ENCODE measurements around the gene NFIB. TPM values are rescaled to one million over a fixed set of nuclear protein-coding genes. Genes with fewer than 3 reads are reported as not detected.
A peak's percentile ranks its signal among the peaks of the same experiment; 100 is the strongest.

Gene NFIB
- total and polyA plus RNA-seq, 2 donors (not counting 1 experiment from before 2014, with no cell fraction given) = 29.3 to 36.3 TPM

GRCh38 chr9:14103115-14103514, 210.8 kb downstream of the NFIB start:
- Histone ChIP-seq H3K4me1 (ENCODE audit: control insufficient read depth, extremely low read depth, insufficient read depth, low read length) (peaks cover 8% of the 10 kb centered on the region), H3K27ac (ENCODE audit: insufficient read depth, low read length) (no peak overlapping the region), H3K9me3 (ENCODE audit: control insufficient read depth, insufficient read depth, low read depth, low read length) (no peaks in the 10 kb centered on the region), H3K27me3 (ENCODE audit: control insufficient read depth, insufficient read depth, low read length) (no peaks in the 10 kb centered on the region), H2AFZ (ENCODE audit: low read length) (no peak overlapping the region), H3K9ac (ENCODE audit: insufficient read depth, low read length) (no peak overlapping the region), H3K36me3 (ENCODE audit: control insufficient read depth, insufficient read depth, low read length) (no peaks in the 10 kb centered on the region), H3K79me2 (ENCODE audit: control insufficient read depth, insufficient read depth, low read length) (no peaks in the 10 kb centered on the region), H3K4me3 (replicated peaks in 1 of 4; ENCODE audit: control extremely low read depth in 1 of 4, insufficient read depth in 1 of 4, low read depth in 3 of 4, low read length in 4 of 4) (peak overlapping the region in 1 of 4 experiments; percentile 15), H4K20me1 (ENCODE audit: control insufficient read depth, extremely low read depth, insufficient read depth, low read length) (no peaks in the 10 kb centered on the region), H3K4me2 (ENCODE audit: extremely low read depth, insufficient read depth, low read length) (peak overlapping the region; percentile 67)
- TF ChIP-seq EZH2 (IDR thresholded peaks at IDR 0.05; ENCODE audit: low read length, missing control alignments) (no peak), CTCF (conservative IDR thresholded peaks at IDR 0.05 in 1 of 2, IDR thresholded peaks at IDR 0.05 in 1 of 2; ENCODE audit: low read depth in 1 of 2, low read length in 2 of 2) (no peak)
- DNase-seq (ENCODE audit: low read depth in 2 of 2) = peak; percentile 38 to 48

GRCh38 chr9:14099737-14100136, 214.2 kb downstream of the NFIB start:
- Histone ChIP-seq H2AFZ (ENCODE audit: low read length) (no peak overlapping the region), H3K27ac (ENCODE audit: insufficient read depth, low read length) (no peak overlapping the region), H3K9ac (ENCODE audit: insufficient read depth, low read length) (no peak overlapping the region), H3K4me1 (ENCODE audit: control insufficient read depth, extremely low read depth, insufficient read depth, low read length) (peaks cover 18% of the 10 kb centered on the region), H3K4me3 (replicated peaks in 1 of 4; ENCODE audit: control extremely low read depth in 1 of 4, insufficient read depth in 1 of 4, low read depth in 3 of 4, low read length in 4 of 4) (no peak overlapping the region), H3K4me2 (ENCODE audit: extremely low read depth, insufficient read depth, low read length) (no peak overlapping the region), H3K27me3 (ENCODE audit: control insufficient read depth, insufficient read depth, low read length) (no peaks in the 10 kb centered on the region), H3K36me3 (ENCODE audit: control insufficient read depth, insufficient read depth, low read length) (no peaks in the 10 kb centered on the region), H3K9me3 (ENCODE audit: control insufficient read depth, insufficient read depth, low read depth, low read length) (no peaks in the 10 kb centered on the region), H4K20me1 (ENCODE audit: control insufficient read depth, extremely low read depth, insufficient read depth, low read length) (no peaks in the 10 kb centered on the region), H3K79me2 (ENCODE audit: control insufficient read depth, insufficient read depth, low read length) (no peaks in the 10 kb centered on the region)
- TF ChIP-seq EZH2 (IDR thresholded peaks at IDR 0.05; ENCODE audit: low read length, missing control alignments) = no peak
- TF ChIP-seq CTCF (conservative IDR thresholded peaks at IDR 0.05 in 1 of 2, IDR thresholded peaks at IDR 0.05 in 1 of 2; ENCODE audit: low read depth in 1 of 2, low read length in 2 of 2) = no peak
- no peak for DNase-seq (ENCODE audit: low read depth in 2 of 2)

- peak in 1 of 2 donors; percentile 3 for DNase-seq (ENCODE audit: low read depth in 2 of 2)
- Histone ChIP-seq H3K4me2 (ENCODE audit: extremely low read depth, insufficient read depth, low read length) (peak overlapping the region; percentile 76), H3K9me3 (ENCODE audit: control insufficient read depth, insufficient read depth, low read depth, low read length) (no peaks in the 10 kb centered on the region), H3K4me3 (replicated peaks in 1 of 4; ENCODE audit: control extremely low read depth in 1 of 4, insufficient read depth in 1 of 4, low read depth in 3 of 4, low read length in 4 of 4) (peak overlapping the region in 1 of 4 experiments; percentile 2), H2AFZ (ENCODE audit: low read length) (no peak overlapping the region), H3K9ac (ENCODE audit: insufficient read depth, low read length) (no peak overlapping the region), H4K20me1 (ENCODE audit: control insufficient read depth, extremely low read depth, insufficient read depth, low read length) (no peaks in the 10 kb centered on the region), H3K36me3 (ENCODE audit: control insufficient read depth, insufficient read depth, low read length) (no peaks in the 10 kb centered on the region), H3K27me3 (ENCODE audit: control insufficient read depth, insufficient read depth, low read length) (no peaks in the 10 kb centered on the region), H3K27ac (ENCODE audit: insufficient read depth, low read length) (no peak overlapping the region), H3K79me2 (ENCODE audit: control insufficient read depth, insufficient read depth, low read length) (no peaks in the 10 kb centered on the region), H3K4me1 (ENCODE audit: control insufficient read depth, extremely low read depth, insufficient read depth, low read length) (peaks cover 18% of the 10 kb centered on the region)
- TF ChIP-seq CTCF (conservative IDR thresholded peaks at IDR 0.05 in 1 of 2, IDR thresholded peaks at IDR 0.05 in 1 of 2; ENCODE audit: low read depth in 1 of 2, low read length in 2 of 2) (no peak), EZH2 (IDR thresholded peaks at IDR 0.05; ENCODE audit: low read length, missing control alignments) (no peak)
Observed at GRCh38 chr9:14098486-14099180, 215.3 kb downstream of the NFIB start.
